HepG2 (cell line): ENCODE data around the gene KIF15. TPM values are rescaled to one million over a fixed set of nuclear protein-coding genes. Genes with fewer than 3 reads are reported as not detected.

Experiments used
- ATAC-seq: fragments of 200-7000 bp; cut with Tn5 transposase; 3 replicates; pipeline ENCODE4 v1.9.1; 2020; ENCODE audit warnings: mild to moderate bottlenecking, moderate library complexity
- BruUV-seq: library from RNA; stranded (reverse); fragments of 400-500 nt; replicated peaks from 2 replicates; lab custom pipeline; 2021; lab: Mats Ljungman, UMichigan
- CTCF ChIA-PET: fragments of 300-600 bp; formaldehyde crosslinking; extraction: SDS; loops from one replicate; lab custom pipeline; 2021; ENCODE audit warnings: low total read pairs, inconsistent platforms, low intra/inter-chr PET ratio; lab: Yijun Ruan, JAX
- POLR2A ChIA-PET: fragments of 350-600 bp; sonication (Branson Sonifier 250); formaldehyde crosslinking; loops from one replicate; lab custom pipeline; 2020; ENCODE audit warnings: antibody characterized with exemption, inconsistent platforms; lab: Yijun Ruan, JAX
- DNase-seq: peaks from one replicate; pipeline ENCODE4 v3.0.0-alpha.2; 2015; ENCODE audit warnings: low spot score
- FAIRE-seq: peaks from 3 replicates; lab custom pipeline; 2011; peaks lifted over from hg19 to GRCh38; lab: Jason Lieb, UNC
- H2AFZ ChIP-seq: one replicate; pipeline ENCODE4 v1.6.1; 2011; ENCODE audit warnings: low read length, inconsistent platforms
- H3K27ac ChIP-seq: fragments of 300-600 bp; 3 replicates; pipeline ENCODE4 v1.8.0; 2011; ENCODE audit warnings: mixed run types, mild to moderate bottlenecking, mixed read lengths, low read length, inconsistent platforms; ENCODE audit not compliant: insufficient read depth; ENCODE audit errors: extremely low read length
- H3K27me3 ChIP-seq, 2 experiments: fragments of 200-600 bp in 1 of 2; 2 replicates in 1 of 2; 3 replicates in 1 of 2; pipeline versions ENCODE4 v1.6.0 to v1.8.0; 2011; ENCODE audit warnings: low read length in 2 of 2, mild to moderate bottlenecking in 2 of 2, moderate library complexity in 2 of 2, inconsistent platforms in 1 of 2; ENCODE audit not compliant: insufficient read depth in 2 of 2, control insufficient read depth in 1 of 2
- H3K36me3 ChIP-seq, 2 experiments: fragments of 200-600 bp in 1 of 2; replicated peaks in 1 of 2; 2 replicates in 1 of 2; 3 replicates in 1 of 2; pipeline versions ENCODE4 v1.5.1 to v1.8.0; 2011; ENCODE audit warnings: low read length in 2 of 2, inconsistent platforms in 1 of 2; ENCODE audit not compliant: insufficient read depth in 2 of 2, control insufficient read depth in 1 of 2
- H3K4me1 ChIP-seq: 2 replicates; pipeline ENCODE4 v1.5.1; 2012; ENCODE audit warnings: low read length, inconsistent platforms; ENCODE audit not compliant: insufficient read depth
- H3K4me2 ChIP-seq: 2 replicates; pipeline ENCODE4 v1.6.0; 2011; ENCODE audit warnings: low read depth, low read length, inconsistent platforms
- H3K4me3 ChIP-seq, 3 experiments: fragments of 200-600 bp in 1 of 3; sonication (generic), shearing (Covaris generic) in 1 of 3; replicated peaks in 1 of 3; 2 replicates each; pipeline ENCODE4 v1.5.1; 2011 to 2016; ENCODE audit warnings: low read length in 3 of 3, inconsistent platforms in 2 of 3, low read depth in 2 of 3, mild to moderate bottlenecking in 2 of 3, control low read depth in 1 of 3, mixed read lengths in 1 of 3; ENCODE audit not compliant: insufficient read depth in 1 of 3
- H3K79me2 ChIP-seq: one replicate; pipeline ENCODE4 v1.6.1; 2011; ENCODE audit warnings: low read length, inconsistent platforms; ENCODE audit not compliant: insufficient read depth
- H3K9ac ChIP-seq: 2 replicates; pipeline ENCODE4 v1.6.0; 2011; ENCODE audit warnings: mild to moderate bottlenecking, low read depth, low read length, inconsistent platforms; ENCODE audit not compliant: insufficient read depth
- H3K9me3 ChIP-seq: 2 replicates; pipeline ENCODE4 v1.5.1; 2012; ENCODE audit warnings: mild to moderate bottlenecking, low read length
- H4K20me1 ChIP-seq: 2 replicates; pipeline ENCODE4 v1.6.0; 2011; ENCODE audit warnings: inconsistent platforms, mild to moderate bottlenecking, low read length, moderate library complexity; ENCODE audit not compliant: insufficient read depth
- BRF2 ChIP-seq: sonication (generic); formaldehyde crosslinking; IDR thresholded peaks from 2 replicates; pipeline ENCODE4 v1.8.1; 2022; ENCODE audit warnings: mild to moderate bottlenecking, missing genetic modification reagents
- CHD4 ChIP-seq: fragments of 200-600 bp; sonication (generic); IDR thresholded peaks from 2 replicates; pipeline ENCODE4 v1.7.0; 2017; ENCODE audit warnings: mild to moderate bottlenecking, low read length, borderline replicate concordance
- CREB3 ChIP-seq: sonication (generic); formaldehyde crosslinking; IDR thresholded peaks from 2 replicates; pipeline ENCODE4 v1.5.0; 2020; ENCODE audit warnings: missing genetic modification reagents
- DPF2 ChIP-seq: sonication (generic); formaldehyde crosslinking; IDR thresholded peaks from 2 replicates; pipeline ENCODE4 v1.4.0; 2020; ENCODE audit warnings: mild to moderate bottlenecking, low read depth, missing genetic modification reagents, borderline replicate concordance
- HOXA9 ChIP-seq: sonication (generic); formaldehyde crosslinking; IDR thresholded peaks from 2 replicates; pipeline ENCODE4 v1.8.1; 2022; ENCODE audit warnings: missing genetic modification reagents, mild to moderate bottlenecking, moderate library complexity, borderline replicate concordance
- MIER2 ChIP-seq: IDR thresholded peaks from 2 replicates; pipeline ENCODE4 v1.6.1; 2016; ENCODE audit warnings: missing biosample characterization, missing genetic modification reagents
- NCOR1 ChIP-seq: fragments of 200-600 bp; sonication (generic); IDR thresholded peaks from 2 replicates; pipeline ENCODE4 v1.7.0; 2017; ENCODE audit warnings: antibody characterized with exemption, low read length, borderline replicate concordance
- PRDM15 ChIP-seq: sonication (generic); formaldehyde crosslinking; IDR thresholded peaks from 2 replicates; pipeline ENCODE4 v1.4.0; 2020; ENCODE audit warnings: missing genetic modification reagents
- REL ChIP-seq: sonication (generic); formaldehyde crosslinking; conservative IDR thresholded peaks from 2 replicates; pipeline ENCODE4 v1.8.0; 2022; ENCODE audit warnings: mild to moderate bottlenecking, missing genetic modification reagents, moderate library complexity
- RFXAP ChIP-seq: sonication (generic); formaldehyde crosslinking; IDR thresholded peaks from 2 replicates; pipeline ENCODE4 v1.4.0; 2020; ENCODE audit warnings: missing genetic modification reagents, borderline replicate concordance
- SOX5 ChIP-seq: IDR thresholded peaks from 2 replicates; pipeline ENCODE4 v1.6.1; 2016; ENCODE audit warnings: borderline replicate concordance
- XBP1 ChIP-seq: sonication (generic); formaldehyde crosslinking; IDR thresholded peaks from 2 replicates; pipeline ENCODE4 v1.5.0; 2020; ENCODE audit warnings: missing genetic modification reagents
- ZBTB25 ChIP-seq: IDR thresholded peaks from 2 replicates; pipeline ENCODE4 v1.6.1; 2018; ENCODE audit warnings: missing genetic modification reagents
- ZBTB3 ChIP-seq: sonication (generic); formaldehyde crosslinking; IDR thresholded peaks from 2 replicates; pipeline ENCODE4 v1.4.0; 2020; ENCODE audit warnings: low read depth, mild to moderate bottlenecking, moderate library complexity, missing genetic modification reagents, borderline replicate concordance
- ZNF234 ChIP-seq: sonication (generic); formaldehyde crosslinking; conservative IDR thresholded peaks from 2 replicates; pipeline ENCODE4 v1.5.1; 2020; ENCODE audit warnings: mild to moderate bottlenecking, missing genetic modification reagents
- ZNF333 ChIP-seq: sonication (generic); formaldehyde crosslinking; IDR thresholded peaks from 2 replicates; pipeline ENCODE4 v1.4.0; 2020; ENCODE audit warnings: mild to moderate bottlenecking, missing genetic modification reagents, borderline replicate concordance
- ZNF468 ChIP-seq: sonication (generic); formaldehyde crosslinking; IDR thresholded peaks from 2 replicates; pipeline ENCODE4 v1.8.0; 2022; ENCODE audit warnings: mild to moderate bottlenecking, moderate library complexity, missing genetic modification reagents
- ZNF75D ChIP-seq: sonication (generic); formaldehyde crosslinking; IDR thresholded peaks from 2 replicates; pipeline ENCODE4 v1.8.1; 2023; ENCODE audit warnings: missing genetic modification reagents, mild to moderate bottlenecking, borderline replicate concordance
- whole genome bisulfite sequencing: methylation state at CpG from one replicate; pipeline ENCODE4 v1.1.6; 2017; ENCODE audit warnings: low lambda C conversion rate; 5-methylcytosine and 5-hydroxymethylcytosine counted together
- in situ Hi-C: cut with HindIII; loops from 2 replicates; pipeline ENCODE4 v1.10.0; 2017; ENCODE audit warnings: low pct_unique_long_range_greater_than_20kb; ENCODE audit not compliant: extremely low pct_ligation_motif_present
- intact Hi-C: fragments of 100-400 bp; cut with micrococcal nuclease; formaldehyde crosslinking; loops from one replicate; pipeline ENCODE4 v1.10.0; 2022; ENCODE audit not compliant: unreplicated experiment
- polyA plus RNA-seq, 8 experiments: library from polyadenylated mRNA; depleted of rRNA in 3 of 8; stranded (reverse) in 7 of 8; unstranded in 1 of 8; fragments of >200 nt; fragmentation: Illumina TruSeq in 4 of 8; extraction: Trizol in 4 of 8; gene quantifications; 2 replicates each; pipeline versions ENCODE4 v1.2.1 to v1.2.3, GENCODE V29; 2011 to 2016; ENCODE audit warnings: low read depth in 4 of 8, missing spikeins in 1 of 8, mixed read lengths in 1 of 8; ENCODE audit not compliant: insufficient read depth in 1 of 8
- total RNA-seq, 5 experiments: library from RNA; depleted of rRNA; stranded (reverse); fragments of >200 nt; fragmentation: Illumina TruSeq; extraction: Trizol; gene quantifications; 2 replicates each; pipeline ENCODE4 v1.2.3, GENCODE V29; 2016; ENCODE audit warnings: low read depth in 1 of 5

KIF15 gene
- total and polyA plus RNA-seq, 2 of the 13 experiments (the other 11 are each of a cell fraction or from before 2014, with no cell fraction given) = 4.8 to 33.8 TPM

GRCh38 chr3:44712455-44713075 is 49.0 kb upstream of the KIF15 start, which contains the start of gene ZNF502:
TSS of gene ZNF502 (plus strand) at chr3:44712660. CDS start at chr3:44720262, 7,602 bp downstream.
- intact Hi-C loops (no loop called here), in situ Hi-C loops (no loop called here)
- H4K20me1 ChIP-seq = no peaks in the 10 kb centered on the region
- FAIRE-seq (no peak), ATAC-seq (no peak), DNase-seq (no peak)
- no peaks in the 10 kb centered on the region for H3K27me3 ChIP-seq
- H3K4me1 ChIP-seq = no peaks in the 10 kb centered on the region
- WGBS = 53% methylated on average over 23 of the region's 36 CpGs
- ChIA-PET POLR2A (no interaction called here), CTCF (no interaction called here)
- H3K9me3 ChIP-seq = peaks cover 42% of the 10 kb centered on the region
- no peaks in the 10 kb centered on the region for H3K79me2 ChIP-seq
- H3K4me2 ChIP-seq = no peak within 1 kb of the TSS
- H3K27ac ChIP-seq = no peak within 1 kb of the TSS
- no peak within 1 kb of the TSS for H2AFZ ChIP-seq
- no TSS peak for BruUV-seq
- H3K4me3 ChIP-seq = no peak within 1 kb of the TSS
- no peaks in the 10 kb centered on the region for H3K36me3 ChIP-seq
- TF ChIP-seq ZNF468 (CRISPR knock-in tag) (no peak), SOX5 (CRISPR knock-in tag) (no peak), ZNF75D (no peak), PRDM15 (CRISPR knock-in tag) (no peak), CHD4 (no peak), HOXA9 (no peak), BRF2 (no peak), CREB3 (CRISPR knock-in tag) (no peak), ZNF333 (CRISPR knock-in tag) (no peak), XBP1 (no peak), DPF2 (CRISPR knock-in tag) (no peak), REL (CRISPR knock-in tag) (no peak), NCOR1 (no peak), ZBTB25 (CRISPR knock-in tag) (no peak), ZNF234 (CRISPR knock-in tag) (no peak), ZBTB3 (CRISPR knock-in tag) (no peak), MIER2 (no peak), RFXAP (CRISPR knock-in tag) (no peak)
- H3K9ac ChIP-seq = no peak within 1 kb of the TSS
